SK-N-SH (cell line): Measurements from ENCODE around the gene SAP30BP. TPM values are rescaled to one million over a fixed set of nuclear protein-coding genes. Genes with fewer than 3 reads are reported as not detected.

Experiments
- CTCF ChIA-PET: fragments of 300-600, 350-600 bp; formaldehyde crosslinking; extraction: SDS; loops from one replicate; lab custom pipeline; 2021; lab: Yijun Ruan, JAX
- POLR2A ChIA-PET: fragments of 350-600 bp; sonication (Branson Sonifier 250); formaldehyde crosslinking; extraction: SDS; loops from one replicate; lab custom pipeline; 2020; ENCODE audit warnings: antibody characterized with exemption, inconsistent platforms; lab: Yijun Ruan, JAX
- DNase-seq: peaks from one replicate; pipeline ENCODE4 v3.0.0; 2012
- H2AFZ ChIP-seq: fragments of 200-600 bp; sonication (generic); 2 replicates; pipeline ENCODE4 v1.8.1; 2016; ENCODE audit warnings: antibody characterized with exemption, mild to moderate bottlenecking, low read depth
- H3F3A ChIP-seq: fragments of 200-600 bp; sonication (generic); replicated peaks from 2 replicates; pipeline ENCODE3; 2016; ENCODE audit warnings: antibody characterized with exemption, mild to moderate bottlenecking; ENCODE audit not compliant: insufficient read depth
- H3K27ac ChIP-seq, 2 experiments: fragments of 200-500 bp in 1 of 2; fragments of 200-600 bp in 1 of 2; sonication (Bioruptor generic) in 1 of 2; sonication (generic), shearing (Covaris generic) in 1 of 2; 2 replicates each; pipeline versions ENCODE4 v1.5.1 to v1.6.1; 2014 to 2016; ENCODE audit warnings: low read depth in 2 of 2, inconsistent platforms in 1 of 2, low read length in 1 of 2, mild to moderate bottlenecking in 1 of 2, mixed read lengths in 1 of 2
- H3K27me3 ChIP-seq: fragments of 200-600 bp; sonication (generic), shearing (Covaris generic); 2 replicates; pipeline ENCODE4 v1.6.1; 2016; ENCODE audit warnings: mixed run types; ENCODE audit not compliant: insufficient read depth
- H3K36me3 ChIP-seq, 2 experiments: fragments of 200-500 bp in 1 of 2; fragments of 200-600 bp in 1 of 2; sonication (Bioruptor generic) in 1 of 2; sonication (generic) in 1 of 2; replicated peaks in 1 of 2; 2 replicates each; pipeline versions ENCODE3 to v1.5.1; 2014 to 2016; ENCODE audit warnings: low read length in 1 of 2, mild to moderate bottlenecking in 1 of 2; ENCODE audit not compliant: insufficient read depth in 2 of 2, control insufficient read depth in 1 of 2
- H3K4me1 ChIP-seq, 2 experiments: fragments of 200-500 bp in 1 of 2; fragments of 200-600 bp in 1 of 2; sonication (Bioruptor generic) in 1 of 2; sonication (generic), shearing (Covaris generic) in 1 of 2; 2 replicates each; pipeline versions ENCODE4 v1.5.1 to v1.6.1; 2014 to 2016; ENCODE audit warnings: low read depth in 1 of 2, low read length in 1 of 2, mixed run types in 1 of 2; ENCODE audit not compliant: insufficient read depth in 2 of 2, control insufficient read depth in 1 of 2
- H3K4me2 ChIP-seq: fragments of 200-600 bp; sonication (generic), shearing (Covaris generic); 2 replicates; pipeline ENCODE4 v1.6.1; 2017; ENCODE audit warnings: mixed run types
- H3K4me3 ChIP-seq, 2 experiments: fragments of 200-500 bp in 1 of 2; fragments of 200-600 bp in 1 of 2; sonication (Bioruptor generic) in 1 of 2; sonication (generic), shearing (Covaris generic) in 1 of 2; 2 replicates each; pipeline versions ENCODE4 v1.5.1 to v1.8.1; 2014 to 2016; ENCODE audit warnings: low read depth in 2 of 2, inconsistent platforms in 1 of 2, low read length in 1 of 2, mild to moderate bottlenecking in 1 of 2, mixed read lengths in 1 of 2, moderate library complexity in 1 of 2
- H3K79me2 ChIP-seq: fragments of 200-600 bp; sonication (generic); 2 replicates; pipeline ENCODE4 v1.8.1; 2017; ENCODE audit warnings: mild to moderate bottlenecking; ENCODE audit not compliant: insufficient read depth
- H3K9ac ChIP-seq: fragments of 200-600 bp; sonication (generic); 2 replicates; pipeline ENCODE4 v1.6.1; 2017; ENCODE audit warnings: mixed run types
- H3K9me2 ChIP-seq: fragments of 200-600 bp; sonication (generic); 2 replicates; pipeline ENCODE4 v1.6.1; 2017; ENCODE audit warnings: mixed run types
- H3K9me3 ChIP-seq: fragments of 200-600 bp; sonication (generic); 2 replicates; pipeline ENCODE4 v1.6.1; 2017; ENCODE audit warnings: mixed run types, mild to moderate bottlenecking, moderate library complexity
- H4K20me1 ChIP-seq: fragments of 200-600 bp; sonication (generic); 2 replicates; pipeline ENCODE4 v1.6.1; 2017; ENCODE audit warnings: mild to moderate bottlenecking, mixed run types; ENCODE audit not compliant: insufficient read depth
- CHD2 ChIP-seq: fragments of 150-350 bp; IDR thresholded peaks from 2 replicates; pipeline ENCODE4 v1.6.1; 2018; ENCODE audit warnings: low read length; ENCODE audit not compliant: partially characterized antibody
- ELF1 ChIP-seq: IDR thresholded peaks from 2 replicates; pipeline ENCODE4 v1.4.0; 2012
- EP300 ChIP-seq, 2 experiments: IDR thresholded peaks; 2 replicates each; pipeline versions ENCODE4 v1.4.0 to v1.6.1; 2012; ENCODE audit warnings: borderline replicate concordance in 1 of 2, low read depth in 1 of 2, low read length in 1 of 2
- FOSL2 ChIP-seq: IDR thresholded peaks from 2 replicates; pipeline ENCODE4 v1.4.0; 2012; ENCODE audit warnings: low read depth, mild to moderate bottlenecking, moderate library complexity, borderline replicate concordance
- FOXJ3 ChIP-seq: sonication (generic); formaldehyde crosslinking; IDR thresholded peaks from 2 replicates; pipeline ENCODE4 v1.5.1; 2020; ENCODE audit warnings: mild to moderate bottlenecking, missing genetic modification reagents
- GABPA ChIP-seq: IDR thresholded peaks from 2 replicates; pipeline ENCODE4 v1.4.0; 2012; ENCODE audit warnings: low read depth, mild to moderate bottlenecking
- IRF3 ChIP-seq: fragments of 150-350 bp; IDR thresholded peaks from 2 replicates; pipeline ENCODE4 v1.6.1; 2016; ENCODE audit warnings: mild to moderate bottlenecking, low read depth, low read length
- JUND ChIP-seq: IDR thresholded peaks from 2 replicates; pipeline ENCODE4 v1.4.0; 2012
- NRF1 ChIP-seq: IDR thresholded peaks from 2 replicates; pipeline ENCODE4 v1.6.1; 2012; ENCODE audit warnings: low read depth, mild to moderate bottlenecking, low read length
- POLR2AphosphoS5 ChIP-seq: IDR thresholded peaks from 2 replicates; pipeline ENCODE4 v1.6.1; 2012; ENCODE audit warnings: low read depth, low read length
- RAD21 ChIP-seq: IDR thresholded peaks from 2 replicates; pipeline ENCODE4 v1.6.1; 2012; ENCODE audit warnings: mild to moderate bottlenecking, low read length
- RCOR1 ChIP-seq: fragments of 150-350 bp; IDR thresholded peaks from 2 replicates; pipeline ENCODE4 v1.6.1; 2017; ENCODE audit warnings: antibody characterized with exemption, low read length
- REST ChIP-seq: IDR thresholded peaks from 2 replicates; pipeline ENCODE4 v1.6.1; 2012; ENCODE audit warnings: mild to moderate bottlenecking, low read depth, low read length, moderate library complexity
- SMC3 ChIP-seq: IDR thresholded peaks from 2 replicates; pipeline ENCODE4 v1.6.1; 2012; ENCODE audit warnings: low read depth, low read length, improper control_type of control experiment
- TCF12 ChIP-seq: IDR thresholded peaks from 2 replicates; pipeline ENCODE4 v1.4.0; 2012
- USF1 ChIP-seq: IDR thresholded peaks from 2 replicates; pipeline ENCODE4 v1.4.0; 2012; ENCODE audit warnings: low read depth, borderline replicate concordance
- USF2 ChIP-seq: fragments of 150-350 bp; IDR thresholded peaks from 2 replicates; pipeline ENCODE4 v1.6.1; 2017; ENCODE audit warnings: antibody characterized with exemption, low read length, low read depth, borderline replicate concordance
- WGBS: methylation state at CpG from one replicate; pipeline ENCODE4 v1.1.6; 2017; ENCODE audit warnings: low lambda C conversion rate; 5-methylcytosine and 5-hydroxymethylcytosine counted together
- polyA plus RNA-seq, 3 experiments: library from polyadenylated mRNA; depleted of rRNA; stranded (reverse); fragments of >200 nt; gene quantifications; 2 replicates each; pipeline ENCODE4 v1.2.3, GENCODE V29; 2012

SAP30BP gene
- polyA plus RNA-seq, 1 of the 3 experiments (the other 2 are of a cell fraction): 158 TPM

- TF ChIP-seq REST (no peak), FOXJ3 (CRISPR knock-in tag) (no peak), GABPA (no peak), TCF12 (no peak), USF2 (no peak), NRF1 (no peak), CHD2 (no peak), POLR2AphosphoS5 (no peak), USF1 (no peak), IRF3 (no peak), FOSL2 (no peak), RAD21 (no peak), SMC3 (no peak), ELF1 (no peak), EP300 (IDR thresholded peaks at IDR 0.05; ENCODE audit: borderline replicate concordance in 1 of 2, low read depth in 1 of 2, low read length in 1 of 2) (no peak)
- TF ChIP-seq, all 33 proteins: peak for 0
These were observed 40.6 kb upstream of the SAP30BP start (continued) for GRCh38 chr17:75626496-75627038.

GRCh38 chr17:75627094-75627493 is 40.0 kb upstream of the SAP30BP start:
- POLR2A ChIA-PET: interaction anchor here (0.6 kb wide), 1 partner anchor 153 kb away, joined by 4 read pairs; no protein-coding TSS in a partner anchor
- WGBS: 87% methylated on average over 10 of the region's 10 CpGs
- TF ChIP-seq FOXJ3 (CRISPR knock-in tag) (no peak), RCOR1 (no peak), JUND (no peak)

More at GRCh38 chr17:75627094-75627493, 40.0 kb upstream of the SAP30BP start:
- H3K4me1 ChIP-seq: peaks cover 0 to 12% of the 10 kb centered on the region in 2 experiments; a peak in 1 of 4 replicates
- H3K9me2 ChIP-seq: no peaks in the 10 kb centered on the region
- no peak overlapping the region; a peak in 1 of 4 replicates for H3K27ac ChIP-seq
- CTCF ChIA-PET: interaction anchor here (1.3 to 37.9 kb wide), 8 partner anchors 10 to 124 kb away, joined by 3 to 1370 read pairs (median 16); partner anchors contain the start of genes GALK1, SMIM5 and TSEN54
- H3K36me3 ChIP-seq: peaks cover 0 to 46% of the 10 kb centered on the region in 2 experiments
- no peaks in the 10 kb centered on the region for H3F3A ChIP-seq
- H3K4me3 ChIP-seq: no peak overlapping the region
- no peak overlapping the region for H3K9ac ChIP-seq
- H2AFZ ChIP-seq: no peak overlapping the region
- H4K20me1 ChIP-seq: no peaks in the 10 kb centered on the region
- no peak overlapping the region for H3K4me2 ChIP-seq
- H3K79me2 ChIP-seq: no peaks in the 10 kb centered on the region
- H3K9me3 ChIP-seq: no peaks in the 10 kb centered on the region
- no peaks in the 10 kb centered on the region for H3K27me3 ChIP-seq
- no peak for DNase-seq
